ENCODE results near the gene POLD1. TPM values are rescaled to one million over a fixed set of nuclear protein-coding genes. Genes with fewer than 3 reads are reported as not detected.

Gene POLD1
- total RNA-seq, 2 experiments from 2014 or later = 191 to 196 TPM

- Mint-ChIP-seq H3K27ac (no peak overlapping the region), H3K4me1 (no peaks in the 10 kb centered on the region), H3K27me3 (peaks cover 13% of the 10 kb centered on the region), H3K36me3 (peaks cover 2% of the 10 kb centered on the region), H3K4me3 (no peak overlapping the region), H3K9me3 (no peaks in the 10 kb centered on the region)
- DNase-seq = no peak
Measured at GRCh38 chr19:50449236-50449899, 65.2 kb downstream of the POLD1 start.

DNA sequence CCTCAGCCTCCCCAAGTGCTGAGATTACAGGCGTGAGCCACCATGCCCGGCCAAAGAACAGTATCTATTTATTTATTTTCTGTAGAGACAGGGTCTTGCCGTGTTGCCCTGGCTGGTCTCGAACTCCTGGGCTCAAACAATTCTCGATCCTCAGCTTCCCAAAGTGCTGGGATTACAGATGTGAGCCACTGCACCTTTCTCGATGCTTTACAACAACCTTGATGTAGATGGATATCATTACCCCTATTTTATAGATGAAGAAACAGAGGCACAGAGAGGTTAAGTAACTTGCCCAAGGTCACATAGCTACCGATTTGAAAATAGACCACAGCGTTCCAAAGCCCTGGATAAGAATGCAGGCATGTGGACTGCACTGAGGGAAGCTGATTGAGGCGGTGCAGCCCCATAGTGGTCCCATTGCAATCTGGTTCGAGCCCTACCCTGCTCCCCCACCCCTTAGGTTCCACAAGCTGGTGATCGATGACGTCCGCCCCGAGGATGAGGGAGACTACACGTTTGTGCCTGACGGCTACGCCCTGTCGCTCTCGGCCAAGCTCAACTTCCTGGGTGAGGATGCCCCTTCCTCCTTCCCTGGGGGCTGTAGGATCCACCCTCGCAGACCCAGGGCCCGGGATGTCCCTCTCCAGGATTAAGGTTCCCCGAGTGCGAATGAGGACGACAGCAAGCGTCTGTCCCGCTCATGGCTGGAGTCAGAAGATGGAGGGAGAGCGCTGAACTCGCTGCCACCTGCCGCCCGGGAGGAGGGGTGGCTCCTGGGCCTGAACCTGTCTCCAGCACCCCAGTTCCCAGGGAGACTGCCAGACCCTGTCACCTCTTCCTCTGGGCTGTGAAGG lies 66.4 kb downstream of the POLD1 start:
- no peaks in the 10 kb centered on the region for H3K9me3 Mint-ChIP-seq
- DNase-seq = no peak

DNA sequence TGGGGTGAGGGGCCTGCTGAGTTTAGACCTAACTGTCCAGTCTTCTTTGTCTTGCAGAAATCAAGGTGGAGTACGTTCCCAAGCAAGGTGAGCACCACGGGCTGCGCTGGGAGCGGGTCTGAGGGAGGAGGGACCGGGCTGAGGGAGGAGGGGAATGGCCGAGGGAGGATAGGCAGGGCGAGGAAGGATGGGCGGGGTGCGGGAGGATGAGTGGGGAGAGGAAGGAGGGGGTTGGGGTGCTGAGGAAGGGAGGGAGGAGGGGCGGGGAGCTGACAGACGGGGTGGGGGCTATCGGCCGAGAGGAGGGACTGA lies 67.0 kb downstream of the POLD1 start:
- DNase-seq = no peak
- Mint-ChIP-seq H3K27ac (no peak overlapping the region), H3K36me3 (peaks cover 2% of the 10 kb centered on the region), H3K27me3 (peaks cover 13% of the 10 kb centered on the region), H3K4me3 (no peak overlapping the region), H3K4me1 (no peaks in the 10 kb centered on the region), H3K9me3 (no peaks in the 10 kb centered on the region)

More for the DNA sequence above, 66.4 kb downstream of the POLD1 start:
- Mint-ChIP-seq H3K4me1 (no peaks in the 10 kb centered on the region), H3K27ac (no peak overlapping the region), H3K4me3 (no peak overlapping the region), H3K36me3 (peaks cover 2% of the 10 kb centered on the region), H3K27me3 (peaks cover 13% of the 10 kb centered on the region)

- Mint-ChIP-seq H3K36me3 (no peaks in the 10 kb centered on the region), H3K27me3 (peaks cover 27% of the 10 kb centered on the region), H3K27ac (no peak overlapping the region), H3K9me3 (no peaks in the 10 kb centered on the region), H3K4me1 (no peaks in the 10 kb centered on the region), H3K4me3 (no peak overlapping the region)
- no peak for DNase-seq
Measured at GRCh38 chr19:50453243-50453642, 69.1 kb downstream of the POLD1 start.

GRCh38 chr19:50455992-50456391 lies 71.8 kb downstream of the POLD1 start:
- no peak for DNase-seq
- H3K27me3 Mint-ChIP-seq = peaks cover 36% of the 10 kb centered on the region
- H3K4me3 Mint-ChIP-seq = no peak overlapping the region
- no peaks in the 10 kb centered on the region for H3K36me3 Mint-ChIP-seq
- no peaks in the 10 kb centered on the region for H3K9me3 Mint-ChIP-seq
- H3K27ac Mint-ChIP-seq = no peak overlapping the region
- peaks cover 6% of the 10 kb centered on the region for H3K4me1 Mint-ChIP-seq

DNA sequence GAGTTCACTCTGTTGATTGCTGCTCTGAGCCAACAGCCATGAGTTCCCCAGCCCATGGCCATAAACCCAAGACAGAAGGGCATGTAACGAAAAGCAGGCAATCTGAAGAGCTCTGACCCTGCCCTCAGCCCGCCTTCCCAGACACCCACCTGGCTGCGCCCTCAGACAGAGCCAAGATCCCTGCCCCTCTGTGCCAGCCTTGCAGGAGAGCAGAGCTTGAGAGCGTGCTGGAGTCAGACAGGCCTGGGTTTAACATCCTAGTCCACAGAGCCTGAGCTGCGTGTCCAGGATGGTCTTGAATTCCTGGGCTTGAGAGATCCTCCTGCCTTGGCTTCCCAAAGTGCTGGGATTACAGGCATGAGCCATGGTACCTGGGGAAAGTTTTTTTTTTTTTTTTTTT lies 73.2 kb downstream of the POLD1 start:
- H3K36me3 Mint-ChIP-seq = no peaks in the 10 kb centered on the region
- no peak overlapping the region for H3K27ac Mint-ChIP-seq
- DNase-seq = no peak
- no peak overlapping the region for H3K4me3 Mint-ChIP-seq
- H3K27me3 Mint-ChIP-seq = peaks cover 41% of the 10 kb centered on the region
- H3K4me1 Mint-ChIP-seq = peaks cover 6% of the 10 kb centered on the region
- H3K9me3 Mint-ChIP-seq = no peaks in the 10 kb centered on the region

DNA sequence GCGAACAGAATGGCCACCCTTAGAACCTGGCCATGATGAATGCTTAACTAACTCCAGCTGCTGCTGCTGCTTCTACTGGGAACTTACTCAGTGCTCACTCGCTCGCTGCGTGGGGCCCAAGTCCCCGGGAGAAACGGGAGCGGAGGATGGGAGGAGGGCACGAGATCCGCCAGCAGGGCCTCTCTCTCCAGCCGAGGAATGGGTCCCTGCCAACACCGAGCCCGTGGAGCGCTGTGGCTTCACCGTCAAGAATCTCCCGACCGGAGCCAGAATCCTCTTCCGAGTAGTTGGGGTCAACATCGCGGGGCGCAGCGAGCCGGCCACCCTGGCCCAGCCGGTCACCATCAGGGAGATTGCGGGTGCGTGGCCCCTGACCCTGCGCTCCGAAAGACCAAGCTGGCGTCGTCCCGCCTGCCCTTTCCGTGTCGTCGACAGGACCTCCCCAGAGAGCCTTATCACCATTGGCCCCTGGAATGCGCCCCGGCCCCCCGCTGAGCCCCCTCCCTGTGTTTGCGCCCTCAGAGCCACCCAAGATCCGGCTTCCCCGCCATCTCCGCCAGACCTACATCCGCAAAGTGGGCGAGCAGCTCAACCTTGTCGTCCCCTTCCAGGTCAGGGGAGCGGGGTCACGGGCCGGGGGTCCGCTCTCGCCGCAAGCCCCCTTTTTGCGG lies 74.4 kb downstream of the POLD1 start:
- H3K4me1 Mint-ChIP-seq = peaks cover 6% of the 10 kb centered on the region
- DNase-seq = no peak
- no peaks in the 10 kb centered on the region for H3K9me3 Mint-ChIP-seq
- no peak overlapping the region for H3K4me3 Mint-ChIP-seq
- H3K36me3 Mint-ChIP-seq = no peaks in the 10 kb centered on the region
- no peak overlapping the region for H3K27ac Mint-ChIP-seq
- peaks cover 41% of the 10 kb centered on the region for H3K27me3 Mint-ChIP-seq

DNA sequence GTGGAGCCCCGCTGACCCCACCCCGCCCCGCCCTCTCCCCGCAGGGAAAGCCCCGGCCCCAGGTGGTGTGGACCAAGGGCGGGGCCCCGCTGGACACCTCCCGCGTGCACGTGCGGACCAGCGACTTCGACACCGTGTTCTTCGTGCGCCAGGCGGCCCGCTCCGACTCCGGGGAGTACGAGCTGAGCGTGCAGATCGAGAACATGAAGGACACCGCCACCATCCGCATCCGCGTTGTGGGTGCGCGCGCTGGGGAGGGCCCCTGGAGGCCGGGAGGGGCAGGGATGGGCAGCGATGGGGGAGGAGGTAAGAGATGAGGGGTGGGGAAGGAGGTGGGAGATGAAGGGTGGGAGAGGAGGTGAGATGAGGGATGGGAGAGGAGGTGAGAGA lies 74.9 kb downstream of the POLD1 start:
- no peak for DNase-seq
- Mint-ChIP-seq H3K4me3 (no peak overlapping the region), H3K9me3 (no peaks in the 10 kb centered on the region), H3K4me1 (peaks cover 6% of the 10 kb centered on the region), H3K36me3 (no peaks in the 10 kb centered on the region), H3K27me3 (peaks cover 41% of the 10 kb centered on the region), H3K27ac (no peak overlapping the region)

DNA sequence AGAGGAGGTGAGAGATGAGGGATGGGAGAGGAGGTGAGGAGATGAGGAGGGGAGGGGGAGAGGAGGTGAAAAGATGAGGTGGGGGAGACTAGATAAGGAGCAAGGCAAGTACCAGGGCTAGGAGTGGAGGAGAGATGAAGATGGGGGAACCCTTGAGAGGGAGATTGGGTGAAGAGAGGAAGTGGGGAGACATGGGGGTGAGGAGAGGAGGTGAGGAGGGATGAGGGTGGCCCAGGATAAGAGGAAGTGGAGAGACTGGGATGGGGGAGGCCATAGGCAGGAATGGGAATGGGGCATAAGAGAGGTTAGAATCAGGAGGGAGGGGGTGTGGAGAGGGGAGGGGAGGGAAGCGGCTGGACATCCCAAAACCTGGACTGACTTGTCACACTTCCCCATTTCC lies 75.5 kb downstream of the POLD1 start:
- H3K36me3 Mint-ChIP-seq = no peaks in the 10 kb centered on the region
- peaks cover 41% of the 10 kb centered on the region for H3K27me3 Mint-ChIP-seq

GRCh38 chr19:50460161-50460765 lies 76.1 kb downstream of the POLD1 start:
- Mint-ChIP-seq H3K27me3 (peaks cover 41% of the 10 kb centered on the region), H3K9me3 (no peaks in the 10 kb centered on the region), H3K36me3 (no peaks in the 10 kb centered on the region), H3K27ac (peak overlapping the region; percentile 6), H3K4me3 (no peak overlapping the region), H3K4me1 (peaks cover 6% of the 10 kb centered on the region)
- DNase-seq = peak; percentile 28

More for the DNA sequence above, 75.5 kb downstream of the POLD1 start:
- Mint-ChIP-seq H3K9me3 (no peaks in the 10 kb centered on the region), H3K4me3 (no peak overlapping the region), H3K4me1 (peaks cover 6% of the 10 kb centered on the region), H3K27ac (peak overlapping the region; percentile 27)
- DNase-seq = no peak

DNA sequence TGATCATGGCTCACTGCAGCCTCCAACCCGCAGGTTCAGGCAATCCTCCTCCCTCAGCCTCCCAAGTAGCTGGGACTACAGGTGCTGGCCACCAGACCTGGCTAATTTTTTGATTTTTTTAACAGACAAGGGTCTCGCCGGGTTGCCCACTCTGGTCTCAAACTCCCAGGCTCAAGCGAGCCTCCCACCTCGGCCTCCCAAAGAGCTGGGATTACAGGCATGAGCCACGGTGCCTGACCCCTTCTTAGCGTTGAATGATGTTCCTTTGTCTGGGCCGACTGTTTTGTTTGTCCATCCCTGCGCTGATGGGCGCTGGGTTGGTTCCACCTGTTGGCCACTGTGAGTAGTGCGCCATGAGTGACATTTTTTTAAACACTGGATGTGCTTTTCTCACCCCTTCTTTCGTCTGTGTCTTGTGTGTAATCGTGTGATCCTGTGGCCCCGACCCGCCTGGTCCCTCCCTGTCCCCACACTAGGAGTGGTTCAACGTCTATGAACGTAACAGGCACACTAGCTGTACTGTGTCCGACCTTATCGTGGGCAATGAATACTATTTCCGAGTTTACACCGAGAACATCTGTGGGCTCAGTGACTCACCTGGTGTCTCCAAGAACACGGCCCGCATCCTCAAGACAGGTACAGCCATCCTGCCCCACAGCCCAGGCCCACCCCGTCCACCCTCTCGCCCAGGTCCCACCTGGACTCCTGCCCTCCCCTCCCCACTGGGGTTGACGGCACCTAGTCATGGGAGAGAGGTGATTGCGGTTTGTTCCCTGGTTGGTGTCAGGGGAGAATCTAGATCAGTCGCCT lies 77.1 kb downstream of the POLD1 start:
- peaks cover 41% of the 10 kb centered on the region for H3K27me3 Mint-ChIP-seq
- no peaks in the 10 kb centered on the region for H3K9me3 Mint-ChIP-seq
- no peaks in the 10 kb centered on the region for H3K36me3 Mint-ChIP-seq
- H3K4me3 Mint-ChIP-seq = no peak overlapping the region
- H3K4me1 Mint-ChIP-seq = peaks cover 6% of the 10 kb centered on the region
- no peak overlapping the region for H3K27ac Mint-ChIP-seq
- DNase-seq = peak; percentile 51

GRCh38 chr19:50462970-50463369 lies 78.8 kb downstream of the POLD1 start:
- H3K27ac Mint-ChIP-seq = no peak overlapping the region

GRCh38 chr19:50464348-50464747 lies 80.2 kb downstream of the POLD1 start:
- peaks cover 21% of the 10 kb centered on the region for H3K27me3 Mint-ChIP-seq
- peaks cover 6% of the 10 kb centered on the region for H3K4me1 Mint-ChIP-seq
- no peak overlapping the region for H3K4me3 Mint-ChIP-seq
- DNase-seq = no peak
- H3K9me3 Mint-ChIP-seq = no peaks in the 10 kb centered on the region
- no peaks in the 10 kb centered on the region for H3K36me3 Mint-ChIP-seq
- H3K27ac Mint-ChIP-seq = no peak overlapping the region

More at GRCh38 chr19:50462970-50463369, 78.8 kb downstream of the POLD1 start:
- Mint-ChIP-seq H3K9me3 (no peaks in the 10 kb centered on the region), H3K36me3 (no peaks in the 10 kb centered on the region), H3K4me1 (peaks cover 6% of the 10 kb centered on the region), H3K27me3 (peaks cover 29% of the 10 kb centered on the region), H3K4me3 (no peak overlapping the region)
- no peak for DNase-seq

DNA sequence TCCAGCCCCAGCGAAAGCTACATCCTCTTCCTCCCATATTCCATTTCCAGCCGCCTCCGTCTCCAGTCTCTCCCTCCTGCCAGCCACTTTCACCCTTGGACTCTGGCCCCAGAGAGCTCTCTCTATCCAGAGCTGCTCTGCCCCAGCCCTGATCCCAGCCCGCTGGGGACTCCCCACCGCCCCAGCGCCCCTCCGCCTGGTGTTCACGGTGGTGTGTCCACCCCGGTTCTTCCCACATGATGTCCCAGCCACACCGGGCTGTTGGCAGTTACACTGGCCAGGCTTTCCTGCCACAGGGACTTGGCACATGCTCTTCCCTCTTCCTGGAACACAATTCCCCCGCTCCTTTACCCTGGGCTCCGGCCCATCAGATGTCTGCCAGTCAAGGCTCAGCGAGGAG lies 80.9 kb downstream of the POLD1 start:
- Mint-ChIP-seq H3K4me1 (peaks cover 5% of the 10 kb centered on the region), H3K4me3 (no peak overlapping the region), H3K9me3 (no peaks in the 10 kb centered on the region), H3K27ac (no peak overlapping the region), H3K27me3 (peaks cover 14% of the 10 kb centered on the region), H3K36me3 (no peaks in the 10 kb centered on the region)
- no peak for DNase-seq
